ENCODE results near the gene TSPEAR.
A peak's percentile ranks its signal among the peaks of the same experiment; 100 is the strongest.
"Not testable (repeated sequence)": the region's sequence is repeated elsewhere in the genome, so short reads cannot be mapped to it uniquely, and the experiment has no call there.

Gene TSPEAR

DNA sequence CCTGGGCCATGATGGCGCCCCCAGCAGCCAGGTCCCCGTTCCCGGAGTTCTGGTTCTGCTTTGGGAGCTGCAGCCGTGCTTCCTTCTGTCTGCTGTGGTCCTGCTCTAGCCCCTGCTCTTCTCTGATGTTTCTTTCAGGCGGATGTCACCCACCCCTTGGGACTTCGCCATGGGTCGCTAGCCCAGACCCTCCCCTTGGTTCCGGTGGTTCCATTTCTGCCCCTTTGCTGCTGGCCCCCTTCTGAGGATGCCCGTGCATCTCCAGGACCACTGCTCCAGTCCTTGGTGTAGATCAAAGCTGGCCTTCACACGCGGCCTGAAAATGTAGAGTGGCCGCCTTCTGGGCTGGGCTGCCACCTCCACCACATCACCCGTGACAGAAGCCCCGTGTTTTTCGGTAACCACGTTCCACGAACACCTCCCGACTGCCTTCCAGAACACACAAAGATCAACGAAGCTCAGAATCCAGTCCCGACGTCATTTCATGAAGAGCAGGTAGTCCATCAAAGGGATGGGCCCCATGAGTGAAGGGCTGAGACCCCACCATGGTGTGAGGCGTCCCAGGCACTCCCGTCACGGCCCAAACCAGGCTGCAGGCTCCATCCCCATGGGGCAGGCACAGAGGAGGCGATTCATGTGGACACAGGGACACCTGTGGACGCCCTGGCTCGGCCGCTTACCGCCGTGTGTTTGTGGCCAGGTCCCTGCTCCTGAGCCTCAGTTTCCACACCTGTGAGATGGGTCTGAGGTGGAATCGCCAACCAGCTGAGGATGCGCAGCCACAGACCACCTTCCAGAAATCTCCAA, 195.8 kb downstream of the TSPEAR start:
- no peak for DNase-seq (ENCODE audit: low read depth)

DNA sequence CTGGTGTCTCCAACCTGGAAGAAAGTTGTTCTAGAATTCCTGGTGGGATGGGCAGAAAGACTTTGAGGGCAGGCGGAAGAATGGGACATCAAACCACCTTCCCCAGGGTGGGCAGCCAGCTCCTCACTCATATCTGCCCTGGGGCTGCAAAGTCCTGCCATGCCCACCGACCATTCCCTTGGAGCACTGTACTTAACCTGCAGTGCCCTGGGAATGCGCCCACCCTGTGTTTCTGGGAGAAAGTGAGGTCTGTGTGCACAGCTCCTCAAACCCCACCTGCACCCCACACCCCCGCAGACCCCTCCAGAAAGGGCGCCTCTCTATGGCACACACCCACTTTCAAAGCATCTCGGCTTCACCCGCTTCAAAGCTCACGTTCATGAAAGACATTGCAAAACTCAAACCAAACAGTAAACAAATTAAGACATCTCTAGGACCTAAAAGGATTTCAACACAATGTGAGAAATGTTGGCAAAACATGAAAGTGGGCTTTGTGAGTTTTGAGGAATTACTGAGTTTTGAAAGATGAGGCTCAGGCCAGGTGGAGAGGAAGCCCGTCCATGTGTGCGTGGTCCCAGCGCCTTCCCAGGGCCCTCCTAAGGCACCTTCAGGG, 196.5 kb downstream of the TSPEAR start:
- no peak for DNase-seq (ENCODE audit: low read depth)

DNA sequence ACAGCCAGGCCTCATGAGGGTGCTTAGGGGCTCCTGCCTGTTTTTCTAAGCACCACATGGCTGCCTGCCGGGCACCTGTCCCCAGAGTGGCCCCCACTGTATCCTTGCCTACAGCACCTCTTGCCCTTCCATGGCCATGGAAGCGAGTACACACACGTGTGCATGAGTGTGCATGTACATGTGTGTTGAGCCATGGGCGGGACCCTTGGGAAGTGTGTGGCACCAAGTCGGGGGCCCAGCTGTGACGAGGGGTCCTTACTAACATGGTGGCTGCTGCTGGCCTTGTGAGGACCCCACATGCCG, 197.2 kb downstream of the TSPEAR start:
- no peak for DNase-seq (ENCODE audit: low read depth)

DNA sequence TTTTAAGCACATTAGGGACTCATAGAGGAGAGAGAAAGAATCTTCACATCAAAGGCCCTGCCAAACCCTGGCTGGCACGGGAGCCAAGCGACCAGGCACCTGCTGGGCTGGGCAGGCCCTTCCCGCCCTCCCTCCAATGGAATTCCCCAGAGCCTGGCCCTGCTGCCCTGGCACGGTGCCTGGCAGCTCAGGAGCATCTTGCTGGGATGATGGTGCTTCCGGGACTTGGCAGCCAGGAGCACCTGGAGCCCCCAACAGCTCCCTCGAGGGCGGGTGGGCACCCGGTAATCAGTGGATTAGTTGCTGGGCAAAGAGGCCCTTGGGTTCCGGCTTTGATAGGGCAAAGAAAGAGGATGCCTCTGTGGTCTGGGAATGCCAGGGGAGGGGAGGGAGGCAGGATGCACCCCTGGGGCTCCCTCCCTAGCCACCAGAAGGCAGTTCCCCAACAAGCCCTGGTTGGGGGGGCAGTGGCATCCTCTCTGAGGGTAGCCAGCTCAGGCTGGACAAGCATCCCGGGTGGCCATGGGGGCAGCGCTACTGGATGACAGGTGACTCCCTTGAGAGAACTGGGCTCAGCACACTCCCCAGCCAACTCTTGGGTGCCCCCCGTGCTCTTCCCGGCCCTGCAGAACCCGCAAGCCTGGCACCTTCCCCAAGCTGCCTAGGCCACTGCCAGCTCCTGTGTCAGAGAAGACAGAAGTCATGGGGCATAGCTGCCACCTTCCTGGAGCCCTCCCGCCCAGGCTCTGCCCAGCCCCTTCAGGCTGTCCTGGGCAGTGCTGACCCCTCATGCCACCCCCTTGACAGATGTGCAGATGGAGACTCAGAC, 197.8 kb downstream of the TSPEAR start:
- DNase-seq (ENCODE audit: low read depth): no peak

DNA sequence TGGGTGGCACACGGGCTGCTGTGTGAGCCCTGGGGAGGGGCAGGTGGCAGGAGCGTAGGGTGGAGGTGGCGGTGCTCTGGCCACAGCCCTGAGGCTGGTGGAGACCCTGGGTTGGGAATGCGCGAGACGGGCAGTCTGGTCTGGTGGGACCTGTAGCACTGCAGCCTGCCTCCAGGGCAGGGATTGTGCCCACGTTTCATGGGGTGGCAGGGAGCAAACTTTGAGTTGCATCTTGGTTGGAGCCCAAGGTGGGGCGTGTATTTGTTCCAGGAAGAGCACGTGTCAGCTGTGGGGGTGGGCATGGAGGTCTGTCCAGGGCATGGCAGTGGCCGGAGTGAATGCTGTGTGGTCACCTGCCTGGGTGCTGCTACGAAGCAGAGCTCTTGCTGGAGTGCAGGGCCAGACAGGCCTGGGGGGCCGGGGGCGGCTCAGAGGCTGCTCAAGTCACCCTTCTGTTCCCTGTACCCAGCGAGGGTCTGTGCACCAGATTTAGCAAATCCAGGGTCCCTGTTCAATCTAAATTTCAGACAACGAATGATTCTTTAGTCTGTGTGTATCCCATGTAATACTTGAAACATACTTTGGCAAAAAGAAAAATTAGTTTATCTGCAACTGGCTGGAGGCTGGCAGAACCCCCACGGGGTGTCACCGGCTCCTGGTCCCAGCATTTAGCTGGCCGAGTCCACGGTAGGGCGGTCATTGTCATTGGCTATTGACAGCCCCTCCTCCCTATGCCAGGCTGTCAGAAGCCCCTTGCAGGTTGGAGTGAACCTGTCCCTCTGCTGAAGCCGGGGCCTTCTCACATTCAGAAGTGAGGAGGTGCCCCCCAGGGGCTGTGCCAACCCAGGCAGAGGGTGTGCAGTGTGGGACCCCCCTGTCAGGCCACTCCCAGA, 198.6 kb downstream of the TSPEAR start:
- DNase-seq (ENCODE audit: low read depth): no peak

DNA sequence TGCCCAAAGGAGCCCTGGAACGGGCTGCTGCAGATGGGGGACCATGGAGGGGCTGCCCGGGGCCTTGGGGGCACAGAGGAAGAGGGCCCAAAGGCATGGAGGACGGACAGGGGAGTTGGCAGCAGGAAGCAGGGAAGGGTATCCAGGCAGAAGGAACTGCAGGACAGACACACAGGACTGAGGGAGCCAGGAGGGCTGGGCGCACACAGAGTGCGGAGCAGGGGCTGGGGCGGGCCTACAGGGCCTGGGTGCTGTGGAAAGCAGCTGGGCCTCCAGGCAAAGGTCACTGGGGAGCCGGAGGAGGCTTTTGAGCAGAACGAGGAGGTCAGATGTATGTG, 199.5 kb downstream of the TSPEAR start:
- no peak for DNase-seq (ENCODE audit: low read depth)

DNA sequence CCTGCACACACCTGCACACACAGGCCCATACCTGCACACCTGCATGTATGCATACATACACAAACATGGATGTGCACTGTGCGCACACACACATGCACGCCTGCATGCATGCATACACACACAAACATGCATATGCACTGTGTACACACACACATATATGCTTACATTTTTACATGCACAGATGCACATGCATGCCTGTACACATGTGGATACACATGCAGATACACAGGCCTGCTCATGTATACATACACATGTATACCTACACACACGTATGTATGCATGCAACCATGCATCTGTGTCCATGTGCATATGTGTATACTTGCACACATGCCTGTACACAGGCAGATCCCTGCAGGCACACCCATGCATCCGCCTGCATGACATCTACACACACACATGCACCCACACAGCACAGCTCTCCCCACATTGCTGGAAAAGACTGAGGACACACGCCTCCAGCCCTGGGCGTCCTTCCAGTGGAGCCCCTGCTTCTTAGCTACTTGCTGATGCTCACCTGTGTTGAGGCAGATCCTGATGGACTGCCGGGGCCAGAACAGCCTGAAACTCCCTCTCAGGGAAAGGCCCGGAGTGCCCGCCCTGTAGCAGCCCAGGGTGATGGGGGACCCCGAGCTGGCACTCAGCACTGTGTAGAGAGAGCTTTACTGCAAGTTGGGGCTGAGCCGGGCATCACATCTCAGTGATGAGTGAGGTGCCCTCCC, 200.0 kb downstream of the TSPEAR start:
- DNase-seq (ENCODE audit: low read depth): no peak

DNA sequence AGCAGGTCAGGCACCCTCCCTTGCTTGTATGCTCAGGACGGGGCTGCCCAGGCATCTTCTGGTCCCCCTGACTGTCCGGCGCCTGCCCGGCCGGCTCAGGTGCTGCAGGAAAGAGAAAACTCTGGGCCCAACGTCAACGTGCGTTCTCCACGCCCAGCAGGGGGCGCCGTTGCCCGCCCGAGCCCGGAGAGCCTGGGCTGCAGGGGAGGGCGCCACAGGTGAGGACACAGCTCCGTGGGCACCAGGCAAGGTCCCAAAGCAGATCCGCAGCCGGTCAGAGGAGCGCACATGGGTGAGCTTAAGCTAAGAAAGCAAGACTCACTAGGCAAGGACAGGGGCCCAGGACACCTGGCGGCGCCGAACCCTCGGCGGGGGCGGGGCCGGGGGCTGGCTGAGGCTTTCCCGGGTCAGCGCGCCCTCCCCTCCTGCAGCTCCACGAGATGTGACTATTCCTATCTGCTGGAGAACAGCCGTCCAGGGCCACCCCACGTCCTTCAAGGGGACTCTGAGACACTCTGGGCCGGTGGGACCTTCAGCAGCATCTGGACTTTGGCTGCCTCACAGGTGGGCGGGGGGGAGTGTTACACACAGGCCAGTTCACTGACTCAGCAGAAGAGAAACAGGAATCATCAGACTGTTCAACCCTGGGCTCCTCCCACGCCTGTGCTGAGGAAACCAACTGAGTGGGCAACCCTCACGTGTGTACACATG, 200.7 kb downstream of the TSPEAR start:
- peak; percentile 74 for DNase-seq (ENCODE audit: low read depth)

DNA sequence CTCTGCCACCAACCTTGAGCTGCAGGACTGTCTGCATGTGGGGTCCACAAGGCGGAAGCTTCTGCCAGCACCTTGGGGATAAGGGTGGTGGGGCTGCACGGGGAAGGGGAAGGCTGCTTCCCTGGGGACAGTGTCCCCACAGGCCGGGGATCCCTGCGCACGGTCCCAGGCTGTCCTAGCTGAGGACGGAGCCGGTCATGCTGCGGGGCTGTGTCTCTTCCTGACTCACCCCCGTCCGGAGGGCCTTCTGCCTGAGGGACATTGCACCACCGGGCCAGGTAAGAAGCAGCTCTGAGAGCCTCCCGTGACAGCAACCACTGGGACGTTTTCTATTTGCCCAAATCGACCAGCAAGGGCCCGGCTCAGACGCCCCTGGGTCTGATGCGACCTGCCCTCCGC, 201.3 kb downstream of the TSPEAR start:
- no peak for DNase-seq (ENCODE audit: low read depth)

DNA sequence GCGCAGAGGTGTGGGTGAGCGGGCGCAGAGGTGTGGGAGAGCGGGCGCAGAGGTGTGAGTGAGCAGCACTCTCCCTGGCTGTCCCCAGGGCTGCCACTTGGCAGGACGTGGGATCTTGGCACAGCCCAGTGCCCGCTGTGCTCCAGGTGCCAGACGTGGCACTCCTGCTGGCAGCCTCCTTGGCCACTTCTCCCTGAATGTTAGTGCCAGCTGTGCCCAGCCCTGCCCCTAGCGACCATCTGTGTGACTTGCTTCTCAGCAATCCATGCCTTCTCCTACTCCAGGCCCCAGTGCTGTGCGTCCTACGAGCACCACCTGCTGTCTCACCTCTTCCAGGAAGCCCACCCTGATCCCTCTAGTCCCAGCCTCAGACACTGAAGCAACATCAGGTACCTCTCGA, 201.8 kb downstream of the TSPEAR start:
- DNase-seq (ENCODE audit: low read depth): no peak

DNA sequence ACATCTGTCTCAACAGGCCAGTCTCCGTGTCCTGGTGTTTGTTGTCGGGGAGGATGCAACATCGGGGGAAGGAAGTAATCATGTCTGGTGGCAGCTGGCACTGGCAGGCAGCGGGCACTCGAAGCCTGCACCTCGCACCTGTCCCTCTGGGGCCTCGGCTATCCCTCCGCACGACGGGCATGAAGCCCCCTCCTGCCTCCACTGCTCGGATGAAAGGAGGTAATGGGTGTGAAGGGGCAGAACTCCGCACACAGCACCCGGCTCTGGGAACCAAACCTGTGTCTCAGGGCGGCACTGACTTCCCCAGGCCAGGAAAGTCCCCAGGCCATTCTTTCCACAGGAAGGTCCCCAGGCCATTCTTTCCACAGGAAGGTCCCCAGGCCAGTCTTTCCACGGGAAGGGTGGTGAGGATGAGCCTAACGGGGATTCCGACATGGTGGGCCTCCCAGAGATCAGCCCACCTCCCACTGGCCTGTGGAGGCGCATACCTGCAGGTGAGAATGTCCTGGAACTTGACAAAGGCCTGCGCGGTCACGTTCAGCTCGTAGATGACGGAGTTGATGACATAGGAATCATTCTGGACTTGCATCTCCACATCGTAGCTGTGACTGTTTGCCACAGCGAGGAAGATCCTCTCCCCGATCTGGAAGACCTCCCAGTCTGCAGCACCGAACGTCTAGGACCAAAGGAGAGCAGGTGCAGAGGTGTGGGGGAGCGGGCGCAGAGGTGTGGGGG, 202.5 kb downstream of the TSPEAR start:
- DNase-seq (ENCODE audit: low read depth): no peak

DNA sequence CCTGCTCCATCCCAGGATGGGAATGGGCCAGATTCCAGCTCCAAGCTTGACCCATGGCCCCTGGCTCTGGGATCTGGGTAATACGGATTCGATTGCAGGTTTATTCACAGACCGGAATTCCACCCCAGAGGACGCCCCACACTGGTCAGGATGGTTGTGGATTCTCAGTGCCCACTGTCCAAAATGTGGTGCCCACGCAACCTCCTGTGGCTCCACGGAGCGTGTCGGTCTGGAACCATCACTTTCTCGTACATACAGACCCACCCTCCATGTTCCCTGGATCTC, 203.0 kb downstream of the TSPEAR start:
- DNase-seq (ENCODE audit: low read depth): no peak

DNA sequence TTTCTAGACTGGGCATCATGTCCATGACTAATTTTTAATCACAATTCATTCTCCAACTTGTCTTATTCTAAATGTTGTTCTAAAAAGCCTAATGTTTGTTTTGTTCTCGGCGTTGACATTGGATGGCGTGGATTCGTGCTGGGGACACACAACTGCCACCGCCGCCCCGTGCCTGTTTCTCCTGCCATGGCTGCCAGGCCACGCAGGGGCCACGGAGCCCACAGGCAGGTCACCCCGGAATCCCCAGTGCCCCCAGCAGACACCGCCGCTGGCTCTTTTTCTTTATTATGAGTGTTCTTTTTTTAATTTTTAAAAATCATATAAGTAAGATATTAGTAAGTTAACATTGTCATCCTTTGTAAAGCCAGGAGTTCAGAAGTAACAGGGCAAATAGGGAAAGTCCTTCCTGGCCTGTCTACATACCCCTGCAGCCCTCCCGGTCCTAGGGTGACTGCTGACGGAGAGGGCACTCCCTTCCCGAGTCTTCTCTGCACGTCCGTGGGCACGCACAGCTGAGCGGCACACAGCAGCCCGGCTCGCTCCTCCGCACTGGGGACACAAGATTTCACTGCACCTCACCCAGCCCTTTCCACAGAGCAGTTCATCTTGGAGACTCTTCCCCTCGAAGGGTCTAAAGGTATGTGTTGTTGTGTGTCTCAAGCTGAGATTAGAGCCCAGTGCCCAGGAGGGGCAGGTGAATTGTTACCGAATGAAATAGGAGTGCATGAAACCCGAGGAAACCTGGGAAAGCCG, 203.5 kb downstream of the TSPEAR start:
- no peak for DNase-seq (ENCODE audit: low read depth)

DNA sequence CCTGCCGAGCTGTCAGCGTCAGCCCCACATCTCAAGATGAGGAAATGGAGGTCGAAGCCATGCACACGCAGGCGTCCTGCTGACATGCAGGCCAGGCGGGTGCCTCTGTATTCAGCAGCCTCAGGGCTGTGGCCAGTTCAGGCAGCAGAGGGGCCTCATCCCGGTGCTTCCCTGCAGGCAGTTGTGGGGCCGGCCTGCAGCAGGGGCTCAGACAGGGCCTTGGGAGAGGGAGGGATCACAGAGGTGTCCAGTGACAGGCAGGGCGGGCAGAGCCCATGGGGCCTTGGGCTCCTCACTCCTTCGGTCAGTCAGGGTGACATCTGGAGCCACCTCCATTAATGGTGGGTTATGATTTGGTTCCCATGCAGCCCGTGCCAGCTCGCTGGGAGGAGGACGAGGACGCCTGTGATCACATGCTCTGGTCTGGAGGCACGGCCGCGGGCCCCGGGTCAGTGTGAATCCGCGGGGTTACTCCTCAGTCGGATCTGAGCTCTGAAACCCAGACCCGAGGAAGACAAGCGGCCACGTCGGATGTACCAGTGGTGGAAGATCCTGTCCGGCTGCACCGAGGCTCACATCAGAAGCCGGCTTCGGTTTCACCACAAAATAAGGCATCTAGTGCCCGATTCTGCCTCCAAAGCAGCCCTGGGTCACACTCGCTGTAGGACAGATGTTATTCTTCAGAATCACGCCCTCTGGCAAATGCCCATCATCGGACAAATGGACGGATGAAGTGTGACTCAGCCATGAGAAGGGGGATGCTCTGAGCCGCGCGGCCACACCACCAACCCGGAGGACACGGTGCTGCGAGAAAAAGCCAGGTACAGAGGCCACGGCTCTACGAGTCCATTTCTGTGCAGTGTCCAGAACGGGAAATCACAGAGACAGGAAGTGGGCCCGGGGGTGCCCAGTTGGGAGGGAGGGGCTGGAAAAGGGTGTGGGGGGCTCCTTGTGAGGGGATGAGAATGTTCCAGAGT, 204.8 kb downstream of the TSPEAR start:
- no peak for DNase-seq (ENCODE audit: low read depth)

DNA sequence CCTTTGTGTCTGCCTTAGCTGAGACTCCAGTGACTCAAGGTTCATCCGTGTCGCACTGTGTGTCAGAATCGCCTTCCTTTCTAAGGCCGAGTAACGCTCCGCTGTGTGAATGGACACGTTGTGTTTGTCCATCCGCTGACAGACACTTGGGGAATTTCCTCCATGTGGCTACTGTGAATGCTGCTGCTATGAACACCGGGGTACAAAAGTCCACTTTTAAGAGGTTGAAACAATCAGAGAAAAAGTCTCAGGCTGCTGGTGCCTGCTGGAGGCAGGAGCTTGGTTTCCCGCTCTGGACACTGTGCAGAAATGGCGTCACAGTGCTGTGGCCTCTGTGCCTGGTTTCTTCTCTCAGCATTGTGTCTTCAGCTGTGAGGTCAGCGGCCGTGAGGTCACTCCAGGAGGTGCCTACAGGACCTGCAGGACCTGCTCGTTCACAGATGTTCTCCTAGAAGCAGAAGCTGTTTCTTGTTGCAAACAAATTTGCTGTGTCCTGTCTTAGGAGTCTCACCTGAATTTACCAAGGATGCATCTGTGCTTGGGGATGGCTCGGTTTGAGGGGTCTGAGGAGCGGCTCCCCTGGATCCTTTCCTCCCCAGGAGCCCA, 205.6 kb downstream of the TSPEAR start:
- no peak for DNase-seq (ENCODE audit: low read depth)

DNA sequence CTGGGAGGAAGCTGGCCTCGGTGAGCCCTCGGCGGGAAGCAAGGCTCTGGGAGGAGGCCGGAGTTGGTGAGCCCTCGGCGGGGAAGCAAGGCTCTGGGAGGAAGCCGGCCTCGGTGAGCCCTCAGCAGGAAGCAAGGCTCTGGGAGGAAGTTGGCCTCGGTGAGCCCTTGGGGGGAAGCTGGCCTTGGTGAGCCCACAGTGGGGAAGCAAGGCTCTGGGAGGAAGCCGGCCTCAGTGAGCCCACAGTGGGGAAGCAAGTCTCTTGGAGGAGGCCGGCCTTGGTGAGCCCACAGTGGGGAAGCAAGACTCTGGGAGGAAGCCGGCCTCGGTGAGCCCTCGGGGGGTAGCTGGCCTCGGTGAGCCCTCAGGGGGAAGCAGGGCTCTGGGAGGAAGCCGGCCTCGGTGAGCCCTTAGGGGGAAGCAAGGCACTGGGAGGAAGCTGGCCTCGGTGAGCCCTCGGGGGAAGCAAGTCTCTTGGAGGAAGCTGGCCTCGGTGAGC, 207.4 kb downstream of the TSPEAR start:
- no peak for DNase-seq (ENCODE audit: low read depth)

DNA sequence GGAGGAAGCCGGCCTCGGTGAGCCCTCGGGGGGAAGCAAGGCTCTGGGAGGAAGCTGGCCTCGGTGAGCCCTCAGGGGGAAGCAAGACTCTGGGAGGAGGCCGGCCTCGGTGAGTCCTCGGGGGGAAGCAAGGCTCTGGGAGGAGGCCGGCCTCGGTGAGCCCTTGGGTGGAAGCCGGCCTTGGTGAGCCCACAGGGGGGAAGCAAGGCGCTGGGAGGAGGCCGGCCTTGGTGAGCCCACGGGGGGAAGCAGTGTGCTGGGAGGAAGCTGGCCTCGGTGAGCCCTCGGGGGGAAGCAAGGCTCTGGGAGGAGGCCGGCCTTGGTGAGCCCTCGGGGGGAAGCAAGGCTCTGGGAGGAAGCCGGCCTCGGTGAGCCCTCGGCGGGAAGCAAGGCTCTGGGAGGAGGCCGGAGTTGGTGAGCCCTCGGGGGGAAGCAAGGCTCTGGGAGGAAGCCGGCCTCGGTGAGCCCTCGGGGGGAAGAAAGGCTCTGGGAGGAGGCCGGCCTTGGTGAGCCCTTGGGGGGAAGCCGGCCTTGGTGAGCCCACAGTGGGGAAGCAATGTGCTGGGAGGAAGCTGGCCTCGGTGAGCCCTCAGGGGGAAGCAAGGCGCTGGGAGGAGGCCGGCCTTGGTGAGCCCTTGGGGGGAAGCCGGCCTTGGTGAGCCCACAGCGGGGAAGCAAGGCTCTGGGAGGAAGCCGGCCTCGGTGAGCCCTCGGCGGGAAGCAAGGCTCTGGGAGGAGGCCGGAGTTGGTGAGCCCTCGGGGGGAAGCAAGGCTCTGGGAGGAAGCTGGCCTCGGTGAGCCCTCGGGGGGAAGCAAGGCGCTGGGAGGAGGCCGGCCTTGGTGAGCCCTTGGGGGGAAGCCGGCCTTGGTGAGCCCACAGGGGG, 208.1 kb downstream of the TSPEAR start:
- DNase-seq (ENCODE audit: low read depth): not testable (repeated sequence)
